Stimulated activated CD8-positive, alpha-beta memory T cell treated with anti-CD3 and anti-CD28 coated beads, Interleukin-4, amount 100 ng/mL, for 1 hour (primary cell): ENCODE measurements around the gene SORCS1.
"Not testable (repeated sequence)": the region's sequence is repeated elsewhere in the genome, so short reads cannot be mapped to it uniquely, and the experiment has no call there.

Experiments used
- DNase-seq, 2 donors: peaks; one replicate each; pipeline ENCODE4 v3.0.0-alpha.2; 2020; ENCODE audit warnings: low read depth in 2 of 2, low spot score in 1 of 2

The SORCS1 gene

DNA sequence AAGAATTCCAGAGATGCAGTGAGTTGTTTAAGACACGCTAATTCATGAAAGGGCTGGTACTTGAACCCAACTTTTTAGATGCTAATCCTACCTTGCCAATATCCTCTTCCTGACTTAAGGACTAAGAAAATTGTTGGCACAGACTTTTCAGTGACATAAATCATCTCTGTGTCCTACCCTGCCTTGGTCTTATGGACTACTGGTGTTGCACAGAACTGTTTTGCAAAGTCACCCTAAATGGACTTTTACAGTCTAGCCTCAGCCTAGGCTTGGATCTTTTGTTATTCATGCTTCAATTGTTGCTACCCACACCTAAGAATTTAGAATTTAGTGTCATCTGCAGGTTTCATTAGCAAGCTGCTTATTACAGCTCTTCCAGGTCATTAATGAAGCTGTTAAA lies 112.7 kb downstream of the SORCS1 start:
- no peak for DNase-seq

DNA sequence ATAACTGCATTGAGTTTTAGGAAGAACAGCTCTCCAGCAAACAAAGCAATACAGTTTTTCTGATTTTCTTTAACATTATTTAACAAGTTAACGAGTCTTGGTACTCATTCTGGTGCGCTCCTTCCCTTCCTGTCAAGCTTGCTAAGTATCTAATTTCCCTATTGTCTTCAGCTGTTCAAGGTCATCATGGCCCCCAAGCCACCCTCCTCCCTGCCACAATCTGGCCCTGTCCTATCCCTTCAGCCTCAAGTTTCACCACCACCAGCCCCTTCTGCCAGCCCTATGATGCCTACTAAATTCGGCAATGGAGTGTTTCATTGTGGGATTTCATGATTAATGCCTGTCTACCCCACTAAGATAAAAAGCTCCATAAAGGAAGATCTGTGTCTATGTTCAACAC lies 121.0 kb downstream of the SORCS1 start:
- DNase-seq = no peak

DNA sequence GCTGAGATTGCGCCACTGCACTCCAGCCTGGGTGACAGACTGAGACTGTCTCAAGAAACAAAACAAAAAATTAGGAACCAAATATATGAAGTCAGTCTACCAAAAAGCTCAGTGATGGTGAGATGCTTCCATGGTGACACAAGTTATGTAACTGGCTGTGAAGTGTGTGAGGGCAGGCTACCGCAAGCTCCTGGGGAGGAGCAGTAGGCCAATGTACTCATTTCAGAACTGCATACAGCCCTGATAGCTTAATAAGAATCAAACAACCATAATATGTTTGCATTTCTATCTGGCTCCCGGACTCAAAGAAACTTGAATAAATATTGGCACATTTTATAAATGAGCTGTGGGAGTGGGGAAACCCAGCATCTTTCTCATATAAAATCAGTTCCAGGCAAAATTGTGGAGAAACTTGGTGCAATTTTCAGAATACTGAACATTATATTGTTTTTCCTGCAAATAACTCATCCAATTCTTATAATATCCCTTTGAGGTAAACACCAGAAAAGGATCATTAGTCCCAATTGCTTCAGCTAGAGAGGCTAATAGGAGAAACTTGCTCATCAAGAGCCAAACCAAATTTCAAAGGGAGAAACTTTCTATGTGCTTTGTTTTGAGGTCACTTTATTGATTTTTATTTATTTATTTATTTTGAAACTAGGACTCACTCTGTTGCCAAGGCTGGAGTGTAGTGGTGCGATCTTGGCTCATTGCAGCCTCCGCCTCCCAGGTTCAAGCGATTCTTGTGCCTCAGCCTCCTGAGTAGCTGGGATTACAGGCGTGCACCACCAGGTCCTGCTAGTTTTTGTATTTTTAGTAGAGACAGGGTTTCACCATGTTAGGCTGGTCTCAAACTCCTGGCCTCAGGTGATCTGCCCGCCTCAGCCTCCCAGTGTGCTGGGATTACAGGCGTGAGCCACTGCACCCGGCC lies 127.0 kb downstream of the SORCS1 start:
- no peak for DNase-seq

DNA sequence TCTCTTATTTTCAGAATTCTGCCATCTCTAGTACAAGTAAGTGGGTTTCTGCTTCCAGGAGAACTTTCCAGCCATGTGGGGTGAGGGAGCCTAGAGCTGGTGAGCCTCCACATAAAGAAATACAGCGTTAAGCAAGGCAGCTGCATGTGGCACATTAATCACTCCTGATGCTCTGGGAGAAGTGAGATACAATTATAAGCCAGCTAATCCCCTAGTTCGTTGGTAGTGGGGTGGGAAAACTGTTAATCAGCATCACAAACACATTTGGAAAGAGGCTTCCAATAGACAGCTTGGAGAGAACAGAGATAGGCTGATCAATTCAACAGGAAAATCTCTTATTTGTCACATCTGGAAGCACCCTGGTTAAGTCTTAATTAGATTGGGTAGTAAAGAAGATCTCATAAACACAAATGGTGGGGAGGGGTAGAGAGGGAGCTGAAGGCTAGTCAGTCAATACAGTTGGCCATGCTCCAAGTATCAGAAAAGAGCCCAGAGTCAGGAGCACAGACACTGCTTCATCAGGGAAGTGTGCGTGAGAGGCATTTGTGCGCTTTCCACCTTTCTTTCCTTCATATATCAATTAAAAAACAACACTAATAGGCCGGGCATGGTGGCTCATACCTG lies 130.6 kb downstream of the SORCS1 start:
- DNase-seq = no peak

DNA sequence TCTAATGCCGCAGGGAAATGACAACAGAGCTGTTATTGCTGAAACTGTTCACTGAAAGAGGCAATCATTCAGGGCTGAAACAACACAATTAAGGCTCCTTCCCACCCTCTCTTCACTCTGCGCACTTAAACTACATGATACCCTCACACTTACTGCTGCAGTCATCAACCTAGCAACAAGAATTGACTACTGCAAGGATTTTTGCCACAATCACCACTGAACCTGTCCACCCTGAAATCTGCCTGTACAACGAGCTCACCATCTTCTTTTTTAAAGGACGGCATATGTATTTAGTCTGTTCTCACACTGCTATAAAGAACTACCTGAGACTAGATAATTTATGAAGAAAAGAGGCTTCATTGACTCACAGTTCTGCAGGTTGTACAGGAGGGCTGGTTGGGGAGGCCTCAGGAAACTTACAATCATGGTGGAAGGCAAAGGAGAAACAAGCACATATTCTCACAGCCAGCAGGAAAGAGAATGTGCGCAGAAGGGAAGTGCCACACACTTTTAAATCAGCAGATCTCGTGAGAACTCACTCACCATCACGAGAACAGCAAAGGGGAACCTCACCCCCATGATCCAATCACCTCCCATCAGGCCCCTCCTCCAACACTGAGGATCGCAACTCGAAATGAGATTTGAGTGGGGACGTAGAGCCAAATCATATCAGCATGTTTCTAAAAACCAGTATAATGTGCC lies 131.7 kb downstream of the SORCS1 start:
- DNase-seq = no peak

DNA sequence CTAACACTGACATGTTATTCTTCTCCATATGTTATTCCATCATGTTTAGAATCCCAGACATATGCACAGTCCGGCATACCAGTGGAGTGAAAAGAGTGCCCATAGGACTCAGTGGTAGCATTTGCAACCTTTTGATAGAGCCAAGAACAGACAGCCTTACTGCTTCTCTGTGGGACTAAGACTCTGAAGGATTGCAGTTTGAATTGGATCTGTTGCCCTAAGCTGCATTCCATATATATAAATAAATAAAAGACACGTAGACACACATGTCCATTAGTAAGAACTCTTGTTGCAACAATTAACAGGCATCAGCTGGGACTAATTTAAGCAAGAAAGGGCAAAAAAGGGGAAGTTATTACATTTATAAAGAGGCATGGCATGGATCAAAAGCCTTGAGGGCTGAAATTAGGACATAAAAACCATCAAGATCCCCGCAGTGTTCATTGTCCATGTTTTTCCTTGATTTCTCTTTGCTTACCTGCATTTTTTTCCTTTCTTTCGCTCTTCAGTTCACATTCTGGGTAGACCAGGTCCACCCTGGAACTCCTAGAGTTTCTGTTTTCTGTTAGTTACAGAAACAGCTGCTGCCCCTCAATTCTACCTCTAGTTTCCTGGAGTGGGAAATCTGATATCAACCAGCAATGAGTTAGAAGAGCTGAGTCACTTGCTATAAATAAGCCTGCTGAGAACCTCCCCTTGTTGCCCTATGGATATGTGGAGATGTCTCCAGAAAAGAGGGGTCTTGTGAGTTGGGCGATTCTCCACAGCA lies 132.4 kb downstream of the SORCS1 start:
- DNase-seq = no peak

DNA sequence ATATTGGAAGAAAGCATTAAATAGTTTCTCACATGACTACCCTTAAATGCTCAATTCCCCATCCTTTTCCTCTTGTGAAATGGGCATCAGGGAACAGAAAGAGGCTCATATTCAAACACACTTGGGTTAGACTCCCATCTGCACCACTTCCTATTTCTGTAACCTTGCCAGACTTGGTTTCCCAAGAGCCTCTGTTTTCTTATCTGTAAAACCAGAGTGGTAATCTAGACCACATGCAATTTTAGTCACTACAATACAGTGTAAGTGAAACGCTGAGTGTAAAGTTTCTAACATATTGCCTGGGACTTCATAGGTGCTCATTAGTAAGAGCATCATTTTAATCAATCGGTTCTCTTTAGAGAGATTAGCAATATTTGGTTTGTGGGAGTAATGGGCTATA lies 136.3 kb downstream of the SORCS1 start:
- DNase-seq = no peak

DNA sequence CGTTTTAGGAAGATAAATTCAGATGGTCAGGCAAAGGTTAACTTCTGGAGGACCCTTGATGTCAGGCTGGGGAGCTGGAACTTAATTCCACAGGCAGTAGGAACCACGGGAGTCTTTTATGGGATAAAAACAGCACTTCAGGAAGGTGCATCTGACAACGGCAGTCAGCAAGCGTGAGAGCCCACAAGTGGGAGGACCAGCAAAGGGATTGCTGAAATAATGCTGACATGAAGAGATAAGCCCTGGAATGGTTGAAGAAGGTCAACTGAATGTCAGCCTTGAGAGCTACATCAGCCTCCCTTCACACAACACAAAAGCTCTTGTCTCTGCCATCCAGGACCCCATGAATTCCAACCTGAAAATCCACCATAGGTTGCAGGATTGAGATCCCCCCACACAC lies 138.8 kb downstream of the SORCS1 start:
- DNase-seq = no peak

DNA sequence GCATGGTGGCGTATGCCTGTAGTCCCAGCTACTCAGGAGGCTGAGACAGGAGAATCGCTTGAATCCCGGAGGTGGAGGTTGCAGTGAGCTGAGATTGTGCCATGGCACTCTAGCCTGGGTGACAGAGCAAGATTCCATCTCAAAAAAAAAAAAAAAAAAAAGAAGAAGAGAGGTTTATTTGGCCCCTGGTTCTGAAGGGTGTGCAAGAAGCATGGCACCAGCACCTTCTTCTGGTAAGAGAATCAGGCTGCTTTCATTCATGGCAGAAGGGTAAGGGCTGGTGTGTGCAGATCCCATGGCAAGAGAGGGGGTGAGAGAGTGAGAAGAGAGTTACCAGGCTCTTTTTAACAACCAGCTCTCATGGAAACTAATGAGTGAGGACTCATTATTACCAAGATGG lies 140.5 kb downstream of the SORCS1 start:
- DNase-seq = not testable (repeated sequence)

DNA sequence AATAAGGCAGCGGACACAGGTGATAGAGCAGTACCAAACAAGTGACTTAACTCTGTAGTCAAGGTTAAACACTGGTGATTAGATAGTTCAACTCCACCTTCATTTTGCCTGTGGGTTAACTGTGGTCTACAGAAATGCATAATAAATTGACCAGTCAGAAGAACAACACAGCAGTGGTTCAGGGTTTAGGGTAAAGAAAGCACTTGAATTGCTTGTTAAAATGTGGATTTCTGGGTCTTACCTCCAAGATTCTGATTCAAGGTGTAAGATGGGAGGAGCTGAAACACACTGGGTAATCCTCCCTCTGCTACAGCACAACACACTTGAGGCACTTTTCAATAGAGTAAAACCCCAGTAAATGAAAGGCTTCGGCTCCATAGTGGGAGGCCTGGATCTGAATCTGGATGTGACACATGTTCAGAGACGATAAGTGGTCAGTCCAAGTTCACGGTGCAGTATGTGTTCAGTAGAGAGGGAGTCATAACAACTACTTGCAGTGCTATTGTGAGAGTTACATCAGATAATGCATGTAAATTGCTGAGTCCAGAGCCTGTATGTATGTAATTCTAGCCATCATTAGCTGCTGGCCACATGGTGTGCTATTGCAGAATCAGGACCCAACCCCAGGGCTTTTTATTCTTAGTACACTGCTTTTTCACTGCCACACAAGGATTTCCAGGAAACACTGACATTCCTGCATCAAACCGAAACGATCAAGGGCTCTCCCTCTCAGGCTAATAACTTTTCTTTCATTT lies 141.7 kb downstream of the SORCS1 start:
- DNase-seq = no peak

DNA sequence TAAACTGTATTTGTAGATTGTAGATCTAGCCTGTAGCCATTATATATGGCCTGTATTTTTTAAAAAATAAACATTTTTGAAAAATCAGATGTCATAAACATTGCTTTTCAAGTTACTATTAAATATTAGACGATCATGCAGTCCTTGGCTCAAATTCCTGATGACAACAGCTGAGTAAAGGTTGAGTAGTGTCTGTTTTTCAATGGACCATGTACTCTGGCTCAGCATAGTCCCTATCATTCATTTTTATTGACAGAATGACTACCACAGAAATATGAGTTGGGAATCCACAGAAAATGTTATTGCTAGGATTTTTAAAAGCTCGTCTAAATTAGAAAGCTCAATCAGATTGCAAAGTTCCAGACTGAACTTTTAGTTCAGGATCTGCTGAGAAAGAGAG lies 145.4 kb downstream of the SORCS1 start:
- no peak for DNase-seq

DNA sequence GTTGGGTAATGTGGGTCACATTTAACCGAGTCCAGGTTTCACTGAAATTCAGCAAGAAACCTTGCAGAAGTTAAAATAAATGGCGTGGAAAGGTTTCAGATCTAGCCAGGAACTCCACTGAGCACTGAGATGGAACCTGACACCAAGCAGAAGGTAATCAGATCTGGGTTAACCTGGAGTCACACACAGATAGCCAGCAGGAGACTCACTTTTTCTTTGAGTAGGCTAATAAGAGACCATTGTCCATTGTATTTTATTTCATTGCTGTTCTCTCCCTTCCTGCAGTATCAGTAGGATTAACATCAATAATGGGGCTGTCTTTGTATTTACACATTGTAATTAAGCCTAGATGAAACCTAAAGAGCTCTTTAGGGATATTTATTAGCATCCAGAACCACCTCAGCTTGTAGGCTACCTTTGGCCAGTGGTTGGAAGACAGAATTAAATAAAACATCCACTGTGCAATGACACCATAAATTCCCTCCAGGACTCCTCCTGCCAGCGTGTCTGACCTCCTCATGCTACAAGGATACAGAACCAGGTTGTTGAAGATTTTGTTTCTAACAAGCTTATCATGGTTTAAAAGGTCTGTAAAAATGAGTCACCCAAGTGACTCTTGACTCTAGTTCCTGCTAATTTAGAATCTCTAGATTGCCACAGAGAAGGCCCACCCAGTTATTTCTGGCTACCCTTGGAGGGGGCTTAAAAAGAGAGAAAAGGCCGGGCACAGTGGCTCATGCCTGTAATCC lies 151.1 kb downstream of the SORCS1 start:
- DNase-seq = no peak

DNA sequence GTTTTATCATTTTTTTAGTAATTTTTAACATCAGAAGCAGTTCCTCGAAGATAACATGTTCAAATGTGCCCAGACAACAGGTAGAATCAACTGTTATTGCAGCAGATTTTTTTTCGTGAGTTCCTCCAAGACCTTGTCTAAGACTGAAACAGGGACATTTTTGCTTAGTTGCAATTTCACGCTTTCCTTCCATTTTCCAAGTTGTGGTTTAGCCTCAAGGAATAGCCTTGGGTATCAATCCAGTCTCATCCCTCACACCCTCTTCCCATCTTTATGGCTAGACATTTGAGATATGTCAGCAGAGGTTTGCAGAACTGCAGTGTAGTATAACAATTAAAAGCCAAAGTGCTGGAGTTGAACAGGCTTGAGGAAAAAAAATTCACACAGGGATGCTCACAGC lies 152.5 kb downstream of the SORCS1 start:
- DNase-seq = no peak

DNA sequence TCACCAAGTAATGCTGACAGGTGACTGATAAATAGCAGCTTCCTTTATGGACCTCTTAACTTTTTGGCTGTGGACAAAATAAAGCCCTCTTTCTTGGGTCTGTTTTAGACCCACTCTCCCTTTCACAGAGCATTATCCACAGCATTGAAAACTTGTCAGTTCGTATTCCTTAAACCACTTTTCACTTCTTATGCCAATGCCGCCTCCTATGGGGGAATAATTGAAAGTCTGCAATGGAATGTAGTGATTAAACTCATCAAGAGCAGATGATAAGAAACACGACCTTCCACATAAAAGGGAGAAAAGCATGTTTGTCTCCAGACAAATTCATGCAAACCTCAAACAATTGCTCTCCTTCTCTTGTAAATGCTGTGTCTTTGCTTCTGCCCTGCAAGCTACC lies 153.4 kb downstream of the SORCS1 start:
- DNase-seq = no peak

DNA sequence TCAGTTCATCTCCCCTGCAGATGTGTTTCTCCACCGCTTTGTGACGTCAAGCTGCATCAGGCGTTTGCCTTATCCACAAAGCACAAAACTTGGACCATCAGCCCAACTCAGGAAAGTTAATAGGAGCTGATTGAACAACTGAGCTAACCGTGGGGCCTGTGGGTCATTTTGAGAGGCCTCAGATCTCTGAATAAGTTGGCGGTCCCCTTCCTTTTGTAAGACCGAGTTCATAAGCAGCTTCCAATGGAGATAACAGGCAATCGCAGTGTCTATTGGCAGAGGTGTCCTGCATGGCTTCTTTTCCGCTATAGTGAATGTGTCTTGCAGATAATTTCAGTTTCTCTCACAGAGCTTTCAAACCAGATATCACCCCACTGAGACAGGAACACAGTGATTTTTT lies 154.0 kb downstream of the SORCS1 start:
- DNase-seq = no peak

DNA sequence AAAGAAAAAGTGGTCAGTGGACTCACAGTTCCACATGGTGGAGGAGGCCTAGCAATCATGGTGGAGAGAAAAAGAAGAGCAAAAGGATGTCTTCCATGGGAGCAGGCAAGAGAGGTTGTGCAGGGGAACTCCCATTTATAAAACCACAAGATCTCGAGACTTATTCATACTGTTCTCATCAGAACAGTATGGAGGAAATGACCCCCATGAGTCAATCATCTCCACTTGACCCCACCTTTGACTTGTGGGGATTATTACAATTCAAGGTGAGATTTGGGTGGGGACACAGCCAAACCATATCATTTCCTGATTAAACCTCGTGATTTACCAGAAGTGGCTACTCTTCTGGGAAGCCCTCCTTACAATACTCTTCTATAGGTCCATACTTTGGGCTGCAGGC lies 160.1 kb downstream of the SORCS1 start:
- no peak for DNase-seq

DNA sequence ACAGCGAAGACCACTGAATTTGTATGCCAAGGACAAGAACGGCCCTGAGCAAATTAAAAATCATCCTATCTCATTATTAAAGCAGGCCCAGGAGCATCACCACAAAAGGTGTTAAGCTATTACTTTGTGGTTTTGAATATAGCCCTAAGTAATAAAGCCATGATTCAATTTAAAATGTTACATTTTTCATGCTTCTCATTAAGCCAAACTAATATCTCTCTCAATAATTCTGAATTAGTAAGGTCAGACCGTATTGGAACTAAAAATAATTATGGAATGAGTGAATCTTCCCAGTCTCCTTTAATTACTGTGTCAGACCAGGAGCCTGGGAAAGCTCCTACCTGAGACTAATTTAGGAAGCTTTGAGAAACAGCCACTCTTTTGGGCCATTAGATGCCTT lies 162.4 kb downstream of the SORCS1 start:
- DNase-seq = no peak

DNA sequence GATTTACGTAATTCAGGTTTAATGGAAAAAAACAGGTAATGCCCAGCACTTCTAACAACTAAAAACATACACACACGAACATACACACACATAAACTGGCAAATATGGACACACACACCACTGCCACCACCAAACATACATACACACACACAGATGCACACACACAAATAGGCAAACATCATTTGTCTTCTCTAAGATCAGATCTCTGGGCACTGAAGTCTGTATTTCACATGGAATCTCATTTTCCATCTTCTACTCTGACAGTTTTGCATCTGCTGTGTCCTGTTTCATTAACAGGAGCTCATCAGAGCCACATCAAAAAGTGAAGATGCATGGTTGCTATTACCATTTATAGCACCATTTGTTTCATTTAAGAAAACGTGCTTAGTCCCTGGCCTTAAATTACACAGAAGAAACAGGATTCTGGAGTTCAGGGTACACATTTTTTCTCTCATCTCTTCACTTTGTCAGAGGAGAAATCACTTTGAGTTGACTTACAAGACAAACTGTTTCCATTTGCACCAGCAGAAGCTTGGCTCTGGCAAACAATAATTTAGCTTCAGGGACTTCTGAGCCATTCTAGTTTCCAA lies 165.3 kb downstream of the SORCS1 start:
- no peak for DNase-seq

DNA sequence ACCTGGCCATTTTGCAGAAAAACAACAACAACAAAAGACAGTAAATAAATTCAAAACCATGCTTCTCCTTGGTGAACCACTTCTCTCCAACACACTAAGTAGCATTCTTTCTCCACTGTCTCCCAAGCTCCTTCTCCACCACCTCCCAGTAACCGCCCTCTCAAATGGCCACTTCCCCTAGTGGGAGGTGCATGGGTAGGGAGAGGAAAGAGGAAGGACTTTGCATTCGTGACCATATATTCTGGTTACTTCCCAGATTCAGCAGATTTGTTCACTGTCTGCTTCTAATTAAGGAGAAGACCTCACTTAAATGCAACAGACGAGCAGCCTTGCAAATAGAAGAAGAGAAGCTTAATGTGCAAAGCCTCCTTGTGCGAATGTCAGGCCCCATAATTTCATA lies 166.8 kb downstream of the SORCS1 start:
- DNase-seq = no peak

DNA sequence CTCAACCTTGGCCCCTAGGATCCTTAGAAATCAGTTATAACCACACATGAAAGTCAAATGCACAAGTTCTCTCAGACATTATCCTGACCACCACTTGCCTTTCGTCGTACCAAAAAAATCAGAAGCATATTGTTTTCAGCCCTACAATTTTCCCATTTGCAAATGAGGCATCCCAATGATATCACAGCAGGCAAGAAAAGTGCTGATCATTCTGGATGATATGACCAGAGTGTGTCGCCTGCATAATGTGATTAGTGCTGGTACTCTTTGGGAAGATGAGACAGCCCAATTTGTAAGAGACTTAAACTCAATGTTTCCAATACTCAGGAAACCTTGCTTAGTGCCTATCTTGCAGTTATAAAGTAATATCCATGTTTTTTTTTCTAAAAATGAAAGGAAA lies 168.0 kb downstream of the SORCS1 start:
- no peak for DNase-seq
